HG03558 (cell line): ENCODE measurements around the gene KDM4B.

Source experiments
- ATAC-seq: cut with Tn5 transposase; IDR thresholded peaks from one replicate; pipeline ENCODE4 v1.9.1; 2021; ENCODE audit warnings: moderate number of reproducible peaks; ENCODE audit not compliant: unreplicated experiment; ENCODE audit errors: extremely low read depth

Gene KDM4B

GRCh38 chr19:5047251-5047935 lies 78.5 kb downstream of the KDM4B start:
- ATAC-seq = no peak

- ATAC-seq = no peak
Observed at GRCh38 chr19:5048091-5048726, 79.3 kb downstream of the KDM4B start.

GRCh38 chr19:5048727-5049553 lies 80.0 kb downstream of the KDM4B start:
- ATAC-seq = no peak

- no peak for ATAC-seq
Observed at GRCh38 chr19:5049561-5049960, 80.6 kb downstream of the KDM4B start.

GRCh38 chr19:5050067-5050656 lies 81.2 kb downstream of the KDM4B start:
- no peak for ATAC-seq

GRCh38 chr19:5050905-5051304 lies 82.0 kb downstream of the KDM4B start:
- ATAC-seq = no peak

GRCh38 chr19:5051619-5052018 lies 82.7 kb downstream of the KDM4B start:
- no peak for ATAC-seq

- ATAC-seq = no peak
Observed at GRCh38 chr19:5052515-5052914, 83.6 kb downstream of the KDM4B start.

GRCh38 chr19:5052945-5053485 lies 84.1 kb downstream of the KDM4B start:
- no peak for ATAC-seq

- ATAC-seq = no peak
Observed at GRCh38 chr19:5053661-5054060, 84.7 kb downstream of the KDM4B start.

GRCh38 chr19:5054551-5055456 lies 85.9 kb downstream of the KDM4B start:
- no peak for ATAC-seq

GRCh38 chr19:5055457-5055776 lies 86.5 kb downstream of the KDM4B start:
- no peak for ATAC-seq

- no peak for ATAC-seq
Observed at GRCh38 chr19:5057860-5058259, 88.9 kb downstream of the KDM4B start.

GRCh38 chr19:5058521-5059212 lies 89.8 kb downstream of the KDM4B start:
- no peak for ATAC-seq

- ATAC-seq = no peak
Observed at GRCh38 chr19:5059213-5059574, 90.3 kb downstream of the KDM4B start.

- no peak for ATAC-seq
Observed at GRCh38 chr19:5059793-5060192, 90.9 kb downstream of the KDM4B start.

GRCh38 chr19:5062195-5062594 lies 93.3 kb downstream of the KDM4B start:
- no peak for ATAC-seq

- ATAC-seq = no peak
Observed at GRCh38 chr19:5062799-5063198, 93.9 kb downstream of the KDM4B start.
